OCI-LY1 (cell line): ENCODE data around the gene LPAR1.

Source experiments
- EZH2 ChIP-seq: fragments of 200-600 bp; sonication (generic), shearing (Covaris generic); IDR thresholded peaks from 2 replicates; pipeline ENCODE4 v1.8.0; 2017; ENCODE audit warnings: borderline replicate concordance, mixed run types, mild to moderate bottlenecking, antibody characterized with exemption, low read length, moderate library complexity, mixed read lengths
- TF ChIP-seq, protein P1 (sequence below): fragments of 200-600 bp; sonication (generic), shearing (Covaris generic); IDR thresholded peaks from 2 replicates; pipeline ENCODE4 v1.5.1; 2017; ENCODE audit warnings: mild to moderate bottlenecking, antibody characterized with exemption, low read length, moderate library complexity, mixed read lengths

DNA sequence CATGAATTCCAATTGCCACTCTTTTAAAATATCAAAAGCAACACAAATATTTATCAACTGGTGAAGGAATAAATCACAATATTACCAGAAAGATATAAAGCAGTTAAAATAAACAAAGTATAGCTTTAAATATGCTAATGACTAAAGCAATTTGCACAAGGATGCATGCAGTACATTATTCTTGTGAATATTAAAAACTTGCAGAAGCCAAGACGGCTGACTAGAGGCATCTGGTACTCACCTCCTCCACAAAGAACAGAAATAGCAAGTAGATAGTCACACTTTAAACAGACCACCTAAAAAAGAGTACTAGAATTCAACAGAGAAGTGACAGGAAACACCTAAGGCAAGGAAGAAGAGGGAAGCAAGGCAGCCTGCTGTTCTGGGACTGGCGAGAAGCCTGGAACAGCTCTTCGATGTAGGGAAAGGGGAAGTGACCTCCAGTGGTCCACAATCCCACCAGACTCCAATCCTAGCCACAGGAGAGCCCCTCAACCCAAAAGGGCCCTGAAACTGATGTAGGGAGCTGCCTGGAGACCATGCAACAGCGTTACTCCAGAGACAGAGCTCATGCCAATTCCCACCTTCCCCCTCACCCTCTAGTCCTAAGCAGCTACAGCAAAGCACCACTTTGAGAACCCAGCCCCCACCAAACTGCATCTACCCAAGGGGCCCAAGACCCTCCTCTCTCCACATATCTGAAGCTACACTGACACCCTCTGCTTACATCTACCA is 86.3 kb downstream of the LPAR1 start:
- TF ChIP-seq, protein P1, sequence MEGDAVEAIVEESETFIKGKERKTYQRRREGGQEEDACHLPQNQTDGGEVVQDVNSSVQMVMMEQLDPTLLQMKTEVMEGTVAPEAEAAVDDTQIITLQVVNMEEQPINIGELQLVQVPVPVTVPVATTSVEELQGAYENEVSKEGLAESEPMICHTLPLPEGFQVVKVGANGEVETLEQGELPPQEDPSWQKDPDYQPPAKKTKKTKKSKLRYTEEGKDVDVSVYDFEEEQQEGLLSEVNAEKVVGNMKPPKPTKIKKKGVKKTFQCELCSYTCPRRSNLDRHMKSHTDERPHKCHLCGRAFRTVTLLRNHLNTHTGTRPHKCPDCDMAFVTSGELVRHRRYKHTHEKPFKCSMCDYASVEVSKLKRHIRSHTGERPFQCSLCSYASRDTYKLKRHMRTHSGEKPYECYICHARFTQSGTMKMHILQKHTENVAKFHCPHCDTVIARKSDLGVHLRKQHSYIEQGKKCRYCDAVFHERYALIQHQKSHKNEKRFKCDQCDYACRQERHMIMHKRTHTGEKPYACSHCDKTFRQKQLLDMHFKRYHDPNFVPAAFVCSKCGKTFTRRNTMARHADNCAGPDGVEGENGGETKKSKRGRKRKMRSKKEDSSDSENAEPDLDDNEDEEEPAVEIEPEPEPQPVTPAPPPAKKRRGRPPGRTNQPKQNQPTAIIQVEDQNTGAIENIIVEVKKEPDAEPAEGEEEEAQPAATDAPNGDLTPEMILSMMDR: no peak
- TF ChIP-seq EZH2: no peak
